Calu3 (cell line): ENCODE measurements around the gene GRIA4. TPM values are rescaled to one million over a fixed set of nuclear protein-coding genes. Genes with fewer than 3 reads are reported as not detected.

Experiments used
- BruUV-seq: library from RNA; stranded (reverse); fragments of 400-500 nt; replicated peaks from 2 replicates; lab custom pipeline; 2021; lab: Mats Ljungman, UMichigan
- CTCF ChIA-PET: fragments of 300-600 bp; sonication (Branson Sonifier 250); formaldehyde crosslinking; loops from one replicate; lab custom pipeline; 2022; ENCODE audit warnings: antibody characterized with exemption; lab: Charles Lee
- DNase-seq: peaks from one replicate; pipeline ENCODE4 v3.0.0; 2022
- H3K27ac Mint-ChIP-seq: one replicate; pipeline ENCODE4 v1.8.0; 2022; ENCODE audit warnings: mixed read lengths; ENCODE audit not compliant: unreplicated experiment
- H3K27me3 Mint-ChIP-seq: one replicate; pipeline ENCODE4 v1.8.0; 2022; ENCODE audit warnings: mixed read lengths; ENCODE audit not compliant: unreplicated experiment
- H3K36me3 Mint-ChIP-seq: one replicate; pipeline ENCODE4 v1.8.0; 2022; ENCODE audit warnings: mild to moderate bottlenecking, moderate library complexity, mixed read lengths; ENCODE audit not compliant: insufficient read depth, unreplicated experiment
- H3K4me1 Mint-ChIP-seq: one replicate; pipeline ENCODE4 v1.8.0; 2022; ENCODE audit warnings: mild to moderate bottlenecking, low read depth, mixed read lengths; ENCODE audit not compliant: unreplicated experiment
- H3K4me3 Mint-ChIP-seq: one replicate; pipeline ENCODE4 v1.8.0; 2022; ENCODE audit warnings: mild to moderate bottlenecking, low read depth, moderate library complexity, mixed read lengths; ENCODE audit not compliant: unreplicated experiment
- H3K9me3 Mint-ChIP-seq: one replicate; pipeline ENCODE4 v1.8.0; 2022; ENCODE audit warnings: low read depth, mixed read lengths; ENCODE audit not compliant: unreplicated experiment
- CTCF ChIP-seq: fragments of 200-600 bp; IDR thresholded peaks from one replicate; pipeline ENCODE4 v1.8.0; 2022; ENCODE audit warnings: antibody characterized with exemption; ENCODE audit not compliant: unreplicated experiment
- intact Hi-C: fragments of 100-400 bp; cut with micrococcal nuclease; formaldehyde crosslinking; loops from one replicate; pipeline ENCODE4 v1.10.0; 2022; ENCODE audit not compliant: unreplicated experiment
- total RNA-seq: library from RNA; stranded (reverse); gene quantifications from 2 replicates; pipeline ENCODE4 v1.2.3, GENCODE V29; 2022

GRIA4 gene
- total RNA-seq, 1 experiment from 2014 or later: not detected

GRCh38 chr11:105903113-105903512 lies 293.2 kb downstream of the GRIA4 start:
- Mint-ChIP-seq H3K36me3 (no peaks in the 10 kb centered on the region), H3K4me1 (no peaks in the 10 kb centered on the region), H3K9me3 (no peaks in the 10 kb centered on the region), H3K27me3 (no peaks in the 10 kb centered on the region), H3K4me3 (no peak overlapping the region), H3K27ac (no peak overlapping the region)
- intact Hi-C loops: no loop called here
- CTCF ChIA-PET: no interaction called here
- no peak for DNase-seq
- BruUV-seq: no TSS peak
- no peak for TF ChIP-seq CTCF

- Mint-ChIP-seq H3K36me3 (no peaks in the 10 kb centered on the region), H3K4me1 (no peaks in the 10 kb centered on the region), H3K4me3 (no peak overlapping the region), H3K27ac (no peak overlapping the region), H3K27me3 (no peaks in the 10 kb centered on the region), H3K9me3 (no peaks in the 10 kb centered on the region)
- intact Hi-C loops: no loop called here
- CTCF ChIA-PET: no interaction called here
- BruUV-seq: no TSS peak
- no peak for TF ChIP-seq CTCF
- DNase-seq: no peak
Measured at GRCh38 chr11:105906517-105906916, 296.6 kb downstream of the GRIA4 start.

GRCh38 chr11:105907319-105907718 lies 297.4 kb downstream of the GRIA4 start:
- no TSS peak for BruUV-seq
- H3K9me3 Mint-ChIP-seq: no peaks in the 10 kb centered on the region
- TF ChIP-seq CTCF: no peak
- no peaks in the 10 kb centered on the region for H3K4me1 Mint-ChIP-seq
- no peaks in the 10 kb centered on the region for H3K27me3 Mint-ChIP-seq
- no peak overlapping the region for H3K4me3 Mint-ChIP-seq
- H3K27ac Mint-ChIP-seq: no peak overlapping the region
- no peaks in the 10 kb centered on the region for H3K36me3 Mint-ChIP-seq
- intact Hi-C loops: no loop called here
- no peak for DNase-seq
- CTCF ChIA-PET: no interaction called here

GRCh38 chr11:105910095-105910715 lies 300.3 kb downstream of the GRIA4 start:
- Mint-ChIP-seq H3K4me1 (no peaks in the 10 kb centered on the region), H3K4me3 (no peak overlapping the region), H3K27ac (no peak overlapping the region), H3K9me3 (no peaks in the 10 kb centered on the region), H3K36me3 (no peaks in the 10 kb centered on the region), H3K27me3 (no peaks in the 10 kb centered on the region)
- DNase-seq: no peak
- BruUV-seq: no TSS peak
- intact Hi-C loops: no loop called here
- no peak for TF ChIP-seq CTCF
- CTCF ChIA-PET: no interaction called here
